Prostate gland (tissue), 2 donors: Measurements from ENCODE around the gene SLC25A40. TPM values are rescaled to one million over a fixed set of nuclear protein-coding genes. Genes with fewer than 3 reads are reported as not detected.

ENCODE experiments used
- DNase-seq: peaks from one replicate; pipeline ENCODE4 v3.0.0-alpha.2; 2019; ENCODE audit warnings: low spot score
- H3K27ac ChIP-seq, 2 donors: fragments of 200-600 bp; sonication (generic); 2 replicates each; pipeline ENCODE4 v1.5.1; 2017 to 2019
- H3K27me3 ChIP-seq: fragments of 200-600 bp; sonication (generic); replicated peaks from 2 replicates; pipeline ENCODE4 v1.5.1; 2019; ENCODE audit not compliant: insufficient read depth
- H3K36me3 ChIP-seq, 2 donors: fragments of 200-600 bp; sonication (generic); 1 replicate in 1 of 2; 2 replicates in 1 of 2; pipeline versions ENCODE4 v1.5.1 to v1.8.1; 2017 to 2019
- H3K4me1 ChIP-seq: fragments of 200-600 bp; sonication (generic); replicated peaks from 2 replicates; pipeline ENCODE4 v1.5.1; 2019
- H3K4me3 ChIP-seq, 2 donors: fragments of 200-600 bp; sonication (generic); 2 replicates each; pipeline ENCODE4 v1.5.1; 2017 to 2019
- H3K9me3 ChIP-seq: fragments of 200-600 bp; sonication (generic); 2 replicates; pipeline ENCODE4 v1.5.1; 2017
- POLR2A ChIP-seq: fragments of 450-650 bp; IDR thresholded peaks from one replicate; pipeline ENCODE4 v1.6.1; 2016; ENCODE audit warnings: antibody characterized with exemption, mild to moderate bottlenecking
- POLR2AphosphoS5 ChIP-seq: sonication (generic); formaldehyde crosslinking; IDR thresholded peaks from one replicate; pipeline ENCODE4 v1.6.1; 2017; ENCODE audit warnings: antibody characterized with exemption
- WGBS: methylation state at CpG from one replicate; pipeline ENCODE4 v1.1.5; 2018; 5-methylcytosine and 5-hydroxymethylcytosine counted together
- intact Hi-C: fragments of 100-400 bp; cut with DNase I; formaldehyde crosslinking; loops from one replicate; pipeline ENCODE4 v1.14.2; 2022
- total RNA-seq, 2 donors: library from RNA; depleted of rRNA; stranded (reverse); fragments of >200 nt; gene quantifications; one replicate each; pipeline ENCODE4 v1.1.0, GENCODE V29; 2016
- TF ChIP-seq, protein P1 (sequence below), 4 experiments: fragments of 200-600 bp in 2 of 4; fragments of 450-650 bp in 2 of 4; sonication (generic) in 2 of 4; IDR thresholded peaks; 1 replicate in 3 of 4; 2 replicates in 1 of 4; pipeline ENCODE4 v1.5.1; 2016 to 2019; ENCODE audit warnings: antibody characterized with exemption in 4 of 4, mild to moderate bottlenecking in 2 of 4, moderate library complexity in 2 of 4

SLC25A40 gene
- total RNA-seq, 2 donors from 2014 or later, result 19.5 to 33.9 TPM

GRCh38 chr7:87797798-87798403, 78.3 kb downstream of the SLC25A40 start:
- no peaks in the 10 kb centered on the region for H3K36me3 ChIP-seq
- H3K4me3 ChIP-seq, result no peak overlapping the region
- intact Hi-C loops, result loop anchor here (2.0 to 10.0 kb wide), 3 partner anchors 89 to 371 kb away; no protein-coding TSS in a partner anchor
- WGBS, result 3% methylated on average over 4 of the region's 4 CpGs
- H3K27ac ChIP-seq, result no peak overlapping the region
- peak; percentile 16 for DNase-seq
- no peaks in the 10 kb centered on the region for H3K4me1 ChIP-seq
- no peak for TF ChIP-seq POLR2AphosphoS5
- TF ChIP-seq POLR2A, result no peak
- TF ChIP-seq, protein P1, sequence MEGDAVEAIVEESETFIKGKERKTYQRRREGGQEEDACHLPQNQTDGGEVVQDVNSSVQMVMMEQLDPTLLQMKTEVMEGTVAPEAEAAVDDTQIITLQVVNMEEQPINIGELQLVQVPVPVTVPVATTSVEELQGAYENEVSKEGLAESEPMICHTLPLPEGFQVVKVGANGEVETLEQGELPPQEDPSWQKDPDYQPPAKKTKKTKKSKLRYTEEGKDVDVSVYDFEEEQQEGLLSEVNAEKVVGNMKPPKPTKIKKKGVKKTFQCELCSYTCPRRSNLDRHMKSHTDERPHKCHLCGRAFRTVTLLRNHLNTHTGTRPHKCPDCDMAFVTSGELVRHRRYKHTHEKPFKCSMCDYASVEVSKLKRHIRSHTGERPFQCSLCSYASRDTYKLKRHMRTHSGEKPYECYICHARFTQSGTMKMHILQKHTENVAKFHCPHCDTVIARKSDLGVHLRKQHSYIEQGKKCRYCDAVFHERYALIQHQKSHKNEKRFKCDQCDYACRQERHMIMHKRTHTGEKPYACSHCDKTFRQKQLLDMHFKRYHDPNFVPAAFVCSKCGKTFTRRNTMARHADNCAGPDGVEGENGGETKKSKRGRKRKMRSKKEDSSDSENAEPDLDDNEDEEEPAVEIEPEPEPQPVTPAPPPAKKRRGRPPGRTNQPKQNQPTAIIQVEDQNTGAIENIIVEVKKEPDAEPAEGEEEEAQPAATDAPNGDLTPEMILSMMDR (IDR thresholded peaks at IDR 0.05), result peak; percentile 18 to 76 (median 62)
- no peaks in the 10 kb centered on the region for H3K9me3 ChIP-seq
- H3K27me3 ChIP-seq, result no peaks in the 10 kb centered on the region

- no peak overlapping the region for H3K27ac ChIP-seq
- TF ChIP-seq POLR2AphosphoS5 (no peak), POLR2A (no peak)
- TF ChIP-seq, protein P1 (IDR thresholded peaks at IDR 0.05), result no peak
- H3K4me1 ChIP-seq, result no peaks in the 10 kb centered on the region
- intact Hi-C loops, result loop anchor here (5.0 to 10.0 kb wide), 2 partner anchors 90 to 317 kb away; no protein-coding TSS in a partner anchor
- H3K4me3 ChIP-seq, result no peak overlapping the region
- H3K9me3 ChIP-seq, result no peaks in the 10 kb centered on the region
- no peak for DNase-seq
- H3K27me3 ChIP-seq, result no peaks in the 10 kb centered on the region
- H3K36me3 ChIP-seq, result no peaks in the 10 kb centered on the region
- 29% methylated on average over 1 of the region's 1 CpG for WGBS
These were observed 78.8 kb downstream of the SLC25A40 start for GRCh38 chr7:87797395-87797794.

- Histone ChIP-seq H3K4me3 (no peak overlapping the region), H3K27ac (no peak overlapping the region), H3K4me1 (no peaks in the 10 kb centered on the region), H3K9me3 (no peaks in the 10 kb centered on the region), H3K36me3 (no peaks in the 10 kb centered on the region), H3K27me3 (no peaks in the 10 kb centered on the region)
- intact Hi-C loops, result no loop called here
- TF ChIP-seq POLR2AphosphoS5, result no peak
- TF ChIP-seq, protein P1 (IDR thresholded peaks at IDR 0.05), result no peak
- TF ChIP-seq POLR2A, result no peak
- DNase-seq, result no peak
- WGBS, result 83% methylated on average over 4 of the region's 4 CpGs
These were observed 90.7 kb downstream of the SLC25A40 start for GRCh38 chr7:87785368-87785995.

- no peaks in the 10 kb centered on the region for H3K9me3 ChIP-seq
- no peak overlapping the region for H3K4me3 ChIP-seq
- no peaks in the 10 kb centered on the region for H3K27me3 ChIP-seq
- DNase-seq, result no peak
- intact Hi-C loops, result no loop called here
- H3K4me1 ChIP-seq, result no peaks in the 10 kb centered on the region
- H3K36me3 ChIP-seq, result no peaks in the 10 kb centered on the region
- no peak overlapping the region for H3K27ac ChIP-seq
- TF ChIP-seq POLR2A (no peak), POLR2AphosphoS5 (no peak)
- TF ChIP-seq, protein P1 (IDR thresholded peaks at IDR 0.05), result no peak
These were observed 91.7 kb downstream of the SLC25A40 start for GRCh38 chr7:87784424-87784823.

Other genes with a start within 250 kb of the SLC25A40 start
- gene RUNDC3B, start 248.0 kb downstream of the SLC25A40 start, total RNA-seq, result 1 to 10 TPM; 2.1 to 5.0 TPM
- gene DBF4, start 133 bp upstream of the SLC25A40 start, total RNA-seq, result 10 to 100 TPM; 11.0 to 24.9 TPM
- gene ADAM22, start 57.9 kb upstream of the SLC25A40 start, total RNA-seq, result 1 to 10 TPM; 8.4 to 8.5 TPM